ENCODE data around the gene S100A7.
"Not testable (repeated sequence)": the region's sequence is repeated elsewhere in the genome, so short reads cannot be mapped to it uniquely, and the experiment has no call there.

The S100A7 gene

GRCh38 chr1:153476491-153477093 is 16.1 kb upstream of the S100A7 start:
- DNase-seq (ENCODE audit: low read depth, low spot score), result no peak

GRCh38 chr1:153475282-153475681 is 14.8 kb upstream of the S100A7 start:
- no peak for DNase-seq (ENCODE audit: low read depth, low spot score)

GRCh38 chr1:153474347-153474746 is 13.9 kb upstream of the S100A7 start:
- no peak for DNase-seq (ENCODE audit: low read depth, low spot score)

- DNase-seq (ENCODE audit: low read depth, low spot score), result no peak
Measured at GRCh38 chr1:153470707-153471106, 10.3 kb upstream of the S100A7 start.

GRCh38 chr1:153466908-153467307 is 6.5 kb upstream of the S100A7 start:
- DNase-seq (ENCODE audit: low read depth, low spot score), result no peak

- peak; percentile 41 for DNase-seq (ENCODE audit: low read depth, low spot score)
Measured at GRCh38 chr1:153465811-153466636, 5.6 kb upstream of the S100A7 start.

GRCh38 chr1:153462741-153463140 is 2.3 kb upstream of the S100A7 start:
- DNase-seq (ENCODE audit: low read depth, low spot score), result not testable (repeated sequence)

- DNase-seq (ENCODE audit: low read depth, low spot score), result no peak
Measured at GRCh38 chr1:153459655-153460054, 796 bp downstream of the S100A7 start.

- no peak for DNase-seq (ENCODE audit: low read depth, low spot score)
Measured at GRCh38 chr1:153456396-153456795, 4.1 kb downstream of the S100A7 start.

- DNase-seq (ENCODE audit: low read depth, low spot score), result not testable (repeated sequence)
Measured at GRCh38 chr1:153448851-153449250, 11.6 kb downstream of the S100A7 start.

GRCh38 chr1:153447498-153448170 is 12.8 kb downstream of the S100A7 start:
- no peak for DNase-seq (ENCODE audit: low read depth, low spot score)

- no peak for DNase-seq (ENCODE audit: low read depth, low spot score)
Measured at GRCh38 chr1:153444078-153444477, 16.4 kb downstream of the S100A7 start.

- no peak for DNase-seq (ENCODE audit: low read depth, low spot score)
Measured at GRCh38 chr1:153443486-153443885, 17.0 kb downstream of the S100A7 start.

- DNase-seq (ENCODE audit: low read depth, low spot score), result no peak
Measured at GRCh38 chr1:153441238-153441755, 19.2 kb downstream of the S100A7 start.

GRCh38 chr1:153439273-153439672 is 21.2 kb downstream of the S100A7 start:
- DNase-seq (ENCODE audit: low read depth, low spot score), result no peak

- no peak for DNase-seq (ENCODE audit: low read depth, low spot score)
Measured at GRCh38 chr1:153438599-153438998, 21.9 kb downstream of the S100A7 start.

GRCh38 chr1:153437236-153437635 is 23.2 kb downstream of the S100A7 start:
- DNase-seq (ENCODE audit: low read depth, low spot score), result no peak

- DNase-seq (ENCODE audit: low read depth, low spot score), result no peak
Measured at GRCh38 chr1:153434746-153435455, 25.6 kb downstream of the S100A7 start.

- DNase-seq (ENCODE audit: low read depth, low spot score), result no peak
Measured at GRCh38 chr1:153432874-153433681, 27.4 kb downstream of the S100A7 start.

- no peak for DNase-seq (ENCODE audit: low read depth, low spot score)
Measured at GRCh38 chr1:153431928-153432327, 28.5 kb downstream of the S100A7 start.

- no peak for DNase-seq (ENCODE audit: low read depth, low spot score)
Measured at GRCh38 chr1:153431427-153431826, 29.0 kb downstream of the S100A7 start.

Data from activated naive CD8-positive, alpha-beta T cell treated with anti-CD3 and anti-CD28 coated beads, Interleukin-2, amount 50 U/mL, for 16 hours (primary cell).